Natural killer cell (primary cell): ENCODE measurements around the gene DUSP1. TPM values are rescaled to one million over a fixed set of nuclear protein-coding genes. Genes with fewer than 3 reads are reported as not detected.

Experiments used
- ATAC-seq, 3 donors: fragments of 150-1000 bp in 2 of 3; fragments of 200-7000 bp in 1 of 3; cut with Tn5 transposase; 1 replicate in 1 of 3; 2 replicates in 2 of 3; pipeline ENCODE4 v1.10.0; 2021; ENCODE audit warnings: mild to moderate bottlenecking in 2 of 3, moderate library complexity in 2 of 3
- DNase-seq, 2 donors: peaks; one replicate each; pipeline versions ENCODE4 v3.0.0 to v3.0.0-alpha.2; 2013 to 2021; ENCODE audit warnings: mixed read lengths in 1 of 2
- H3K27ac ChIP-seq: one replicate; pipeline ENCODE4 v1.5.1; 2013; ENCODE audit warnings: mild to moderate bottlenecking, low read length
- H3K27me3 ChIP-seq: one replicate; pipeline ENCODE4 v1.6.1; 2013; ENCODE audit warnings: low read length; ENCODE audit not compliant: control insufficient read depth, insufficient read depth
- H3K36me3 ChIP-seq: one replicate; pipeline ENCODE4 v1.6.1; 2013; ENCODE audit warnings: low read length; ENCODE audit not compliant: control insufficient read depth, insufficient read depth
- H3K4me1 ChIP-seq: one replicate; pipeline ENCODE4 v1.6.1; 2013; ENCODE audit warnings: low read length; ENCODE audit not compliant: control insufficient read depth, insufficient read depth
- H3K4me3 ChIP-seq: one replicate; pipeline ENCODE4 v1.5.1; 2013; ENCODE audit warnings: low read length
- H3K9me3 ChIP-seq: one replicate; pipeline ENCODE4 v1.6.1; 2013; ENCODE audit warnings: low read length; ENCODE audit not compliant: control insufficient read depth, insufficient read depth
- H3K27ac Mint-ChIP-seq, 2 donors: one replicate each; pipeline ENCODE4 v1.8.0; 2022; ENCODE audit warnings: mild to moderate bottlenecking in 2 of 2, mixed read lengths in 2 of 2, moderate library complexity in 1 of 2
- H3K27me3 Mint-ChIP-seq, 2 donors: one replicate each; pipeline ENCODE4 v1.8.0; 2022; ENCODE audit warnings: low read depth in 2 of 2, mixed read lengths in 2 of 2
- H3K36me3 Mint-ChIP-seq: one replicate; pipeline ENCODE4 v1.8.0; 2022; ENCODE audit warnings: mixed read lengths
- H3K4me1 Mint-ChIP-seq, 2 donors: one replicate each; pipeline ENCODE4 v1.8.0; 2022; ENCODE audit warnings: mixed read lengths in 2 of 2
- H3K4me3 Mint-ChIP-seq: one replicate; pipeline ENCODE4 v1.8.0; 2022; ENCODE audit warnings: mild to moderate bottlenecking, moderate library complexity, mixed read lengths
- H3K9me3 Mint-ChIP-seq, 2 donors: one replicate each; pipeline ENCODE4 v1.8.0; 2022; ENCODE audit warnings: mixed read lengths in 2 of 2
- CTCF ChIP-seq: fragments of 200-600 bp; IDR thresholded peaks from one replicate; pipeline ENCODE4 v1.8.0; 2022; ENCODE audit warnings: antibody characterized with exemption
- WGBS: methylation state at CpG from one replicate; pipeline ENCODE4 v1.1.7; 2013; ENCODE audit warnings: missing lambda C conversion rate; ENCODE audit not compliant: insufficient coverage; 5-methylcytosine and 5-hydroxymethylcytosine counted together
- intact Hi-C: fragments of 100-400 bp; cut with micrococcal nuclease; formaldehyde crosslinking; loops from one replicate; pipeline ENCODE4 v1.14.2; 2022
- total RNA-seq, 4 donors: library from RNA; stranded (reverse); fragments of 120-200 nt in 1 of 4; gene quantifications; one replicate each; pipeline versions ENCODE4 v1.2.3 to v1.2.4, GENCODE V29; 2013 to 2022

DUSP1 gene
- total RNA-seq, 3 donors from 2014 or later (not counting 1 experiment from before 2014, with no cell fraction given), result 1,579 to 2,725 (median 2,168) TPM

- H3K4me1 Mint-ChIP-seq, result peaks cover 6 to 13% of the 10 kb centered on the region in 2 donors
- WGBS, result 94% methylated on average over 36 of the region's 36 CpGs
These were observed 22.6 kb downstream of the DUSP1 start for GRCh38 chr5:172748341-172748843.

GRCh38 chr5:172747471-172747870, 23.5 kb downstream of the DUSP1 start:
- H3K36me3 Mint-ChIP-seq, result peaks cover 6% of the 10 kb centered on the region
- intact Hi-C loops, result no loop called here

More at GRCh38 chr5:172748341-172748843, 22.6 kb downstream of the DUSP1 start:
- no peaks in the 10 kb centered on the region for H3K36me3 ChIP-seq
- no peak overlapping the region for H3K4me3 ChIP-seq
- H3K36me3 Mint-ChIP-seq, result peaks cover 6% of the 10 kb centered on the region
- H3K9me3 Mint-ChIP-seq, result peaks cover 0 to 2% of the 10 kb centered on the region in 2 donors
- H3K4me3 Mint-ChIP-seq, result no peak overlapping the region
- TF ChIP-seq CTCF, result no peak
- no peak overlapping the region for H3K27ac ChIP-seq
- H3K27ac Mint-ChIP-seq, result no peak overlapping the region
- H3K9me3 ChIP-seq, result no peaks in the 10 kb centered on the region
- H3K27me3 Mint-ChIP-seq, result peaks cover 5 to 19% of the 10 kb centered on the region in 2 donors
- DNase-seq, result no peak
- intact Hi-C loops, result no loop called here
- ATAC-seq, result no peak
- peaks cover 15% of the 10 kb centered on the region for H3K4me1 ChIP-seq
- H3K27me3 ChIP-seq, result no peaks in the 10 kb centered on the region

GRCh38 chr5:172746725-172747124, 24.3 kb downstream of the DUSP1 start:
- DNase-seq, result no peak
- intact Hi-C loops, result no loop called here
- no peak for ATAC-seq
- Histone ChIP-seq H3K9me3 (no peaks in the 10 kb centered on the region), H3K36me3 (no peaks in the 10 kb centered on the region), H3K27me3 (no peaks in the 10 kb centered on the region), H3K4me1 (peaks cover 26% of the 10 kb centered on the region), H3K4me3 (no peak overlapping the region), H3K27ac (no peak overlapping the region)
- Mint-ChIP-seq H3K27ac (no peak overlapping the region), H3K9me3 (peaks cover 0 to 2% of the 10 kb centered on the region in 2 donors), H3K27me3 (peaks cover 5 to 19% of the 10 kb centered on the region in 2 donors), H3K4me1 (peaks cover 6 to 13% of the 10 kb centered on the region in 2 donors), H3K36me3 (peaks cover 6% of the 10 kb centered on the region), H3K4me3 (no peak overlapping the region)
- TF ChIP-seq CTCF, result no peak
- WGBS, result 86% methylated on average over 3 of the region's 3 CpGs

More at GRCh38 chr5:172747471-172747870, 23.5 kb downstream of the DUSP1 start:
- H3K4me3 Mint-ChIP-seq, result no peak overlapping the region
- Histone ChIP-seq H3K9me3 (no peaks in the 10 kb centered on the region), H3K4me1 (peaks cover 19% of the 10 kb centered on the region), H3K36me3 (no peaks in the 10 kb centered on the region), H3K4me3 (no peak overlapping the region), H3K27me3 (no peaks in the 10 kb centered on the region), H3K27ac (no peak overlapping the region)
- DNase-seq (no peak), ATAC-seq (no peak)
- WGBS, result 67% methylated on average over 3 of the region's 3 CpGs
- no peak overlapping the region for H3K27ac Mint-ChIP-seq
- peaks cover 5 to 19% of the 10 kb centered on the region in 2 donors for H3K27me3 Mint-ChIP-seq
- TF ChIP-seq CTCF, result no peak
- peaks cover 0 to 2% of the 10 kb centered on the region in 2 donors for H3K9me3 Mint-ChIP-seq
- H3K4me1 Mint-ChIP-seq, result peaks cover 6 to 13% of the 10 kb centered on the region in 2 donors

- H3K4me3 ChIP-seq, result no peak overlapping the region
- no peaks in the 10 kb centered on the region for H3K9me3 ChIP-seq
- ATAC-seq, result no peak
- intact Hi-C loops, result no loop called here
- 89% methylated on average over 2 of the region's 3 CpGs for WGBS
- H3K4me1 ChIP-seq, result peaks cover 30% of the 10 kb centered on the region
- no peak overlapping the region for H3K4me3 Mint-ChIP-seq
- no peaks in the 10 kb centered on the region for H3K27me3 ChIP-seq
- no peak overlapping the region for H3K27ac ChIP-seq
- no peak for TF ChIP-seq CTCF
- peaks cover 12 to 17% of the 10 kb centered on the region in 2 donors for H3K27me3 Mint-ChIP-seq
- peaks cover 6% of the 10 kb centered on the region for H3K36me3 Mint-ChIP-seq
- H3K36me3 ChIP-seq, result no peaks in the 10 kb centered on the region
- H3K4me1 Mint-ChIP-seq, result peaks cover 11 to 17% of the 10 kb centered on the region in 2 donors
- no peak overlapping the region for H3K27ac Mint-ChIP-seq
- H3K9me3 Mint-ChIP-seq, result peaks cover 0 to 2% of the 10 kb centered on the region in 2 donors
- no peak for DNase-seq
These were observed 25.2 kb downstream of the DUSP1 start for GRCh38 chr5:172745838-172746237.
